ENCODE measurements around the gene SOX2. TPM values are rescaled to one million over a fixed set of nuclear protein-coding genes. Genes with fewer than 3 reads are reported as not detected.
A peak's percentile ranks its signal among the peaks of the same experiment; 100 is the strongest.

SOX2 gene
- total RNA-seq, 2 experiments from 2014 or later = not detected

DNA sequence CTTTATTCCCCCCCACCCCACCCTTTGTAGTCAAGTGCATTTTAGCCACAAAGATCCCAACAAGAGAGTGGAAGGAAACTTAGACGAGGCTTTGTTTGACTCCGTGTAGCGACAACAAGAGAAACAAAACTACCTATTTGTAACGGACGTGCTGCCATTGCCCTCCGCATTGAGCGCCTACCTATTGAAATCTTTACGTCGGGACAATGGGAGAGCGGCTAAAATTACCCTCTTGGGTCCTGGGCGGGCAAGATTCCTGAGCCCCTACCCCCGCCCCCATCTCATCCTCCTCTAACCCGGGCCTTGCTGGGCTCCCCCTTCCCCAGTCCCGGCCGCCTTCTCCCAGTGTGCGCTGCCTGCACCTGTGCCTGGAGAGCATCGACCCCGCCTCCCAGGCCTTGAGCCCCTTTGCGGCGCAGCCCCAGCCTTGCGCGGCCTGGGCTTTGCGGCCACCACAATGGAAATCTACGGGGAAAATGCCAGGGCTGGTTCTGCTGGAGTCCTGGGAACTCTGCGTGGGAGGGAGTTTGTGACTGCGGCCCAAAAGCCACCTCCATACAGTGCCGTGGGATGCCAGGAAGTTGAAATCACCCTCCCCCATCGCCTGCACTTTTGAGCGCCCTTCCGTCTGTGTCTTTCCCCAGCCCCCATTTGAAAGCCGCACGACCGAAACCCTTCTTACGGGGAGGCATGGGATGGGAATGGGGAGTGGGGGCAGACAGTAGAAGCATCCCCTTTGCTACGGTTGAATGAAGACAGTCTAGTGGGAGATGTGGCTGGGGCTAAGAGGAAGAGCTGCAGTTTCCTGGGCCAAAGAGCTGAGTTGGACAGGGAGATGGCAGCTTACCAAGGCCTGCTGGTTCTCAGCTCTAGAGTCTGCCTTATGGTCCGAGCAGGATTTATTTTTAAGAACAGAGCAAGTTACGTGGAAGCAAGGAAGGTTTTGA lies 1.1 kb upstream of the SOX2 start:
- H3K4me1 Mint-ChIP-seq (ENCODE audit: low read depth) = peaks cover 6% of the 10 kb centered on the region
- POLR2A ChIA-PET = no interaction called here
- CTCF ChIA-PET = interaction anchor here (0.9 kb wide), 1 partner anchor 972 kb away, joined by 3 read pairs; no protein-coding TSS in a partner anchor
- no peak overlapping the region for H3K27ac Mint-ChIP-seq
- H3K27me3 Mint-ChIP-seq (ENCODE audit: low read depth) = peaks cover 56% of the 10 kb centered on the region
- ATAC-seq (no peak), DNase-seq (no peak)
- no peak overlapping the region for H3K4me3 Mint-ChIP-seq
- no peaks in the 10 kb centered on the region for H3K9me3 Mint-ChIP-seq (ENCODE audit: insufficient read depth)
- H3K36me3 Mint-ChIP-seq (ENCODE audit: low read depth) = peaks cover 4% of the 10 kb centered on the region

DNA sequence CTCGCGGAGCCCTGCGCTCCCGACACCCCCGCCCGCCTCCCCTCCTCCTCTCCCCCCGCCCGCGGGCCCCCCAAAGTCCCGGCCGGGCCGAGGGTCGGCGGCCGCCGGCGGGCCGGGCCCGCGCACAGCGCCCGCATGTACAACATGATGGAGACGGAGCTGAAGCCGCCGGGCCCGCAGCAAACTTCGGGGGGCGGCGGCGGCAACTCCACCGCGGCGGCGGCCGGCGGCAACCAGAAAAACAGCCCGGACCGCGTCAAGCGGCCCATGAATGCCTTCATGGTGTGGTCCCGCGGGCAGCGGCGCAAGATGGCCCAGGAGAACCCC lies 464 bp downstream of the SOX2 start:
- CTCF ChIA-PET = interaction anchor here (2.7 kb wide), 1 partner anchor 12 kb away, joined by 20 read pairs; no protein-coding TSS in a partner anchor
- peak overlapping the region; percentile 46 for H3K27ac Mint-ChIP-seq
- POLR2A ChIA-PET = no interaction called here
- H3K4me3 Mint-ChIP-seq = no peak overlapping the region
- DNase-seq = no peak
- H3K9me3 Mint-ChIP-seq (ENCODE audit: insufficient read depth) = no peaks in the 10 kb centered on the region
- H3K4me1 Mint-ChIP-seq (ENCODE audit: low read depth) = peaks cover 6% of the 10 kb centered on the region
- peaks cover 56% of the 10 kb centered on the region for H3K27me3 Mint-ChIP-seq (ENCODE audit: low read depth)
- H3K36me3 Mint-ChIP-seq (ENCODE audit: low read depth) = peaks cover 4% of the 10 kb centered on the region
- ATAC-seq = no peak

DNA sequence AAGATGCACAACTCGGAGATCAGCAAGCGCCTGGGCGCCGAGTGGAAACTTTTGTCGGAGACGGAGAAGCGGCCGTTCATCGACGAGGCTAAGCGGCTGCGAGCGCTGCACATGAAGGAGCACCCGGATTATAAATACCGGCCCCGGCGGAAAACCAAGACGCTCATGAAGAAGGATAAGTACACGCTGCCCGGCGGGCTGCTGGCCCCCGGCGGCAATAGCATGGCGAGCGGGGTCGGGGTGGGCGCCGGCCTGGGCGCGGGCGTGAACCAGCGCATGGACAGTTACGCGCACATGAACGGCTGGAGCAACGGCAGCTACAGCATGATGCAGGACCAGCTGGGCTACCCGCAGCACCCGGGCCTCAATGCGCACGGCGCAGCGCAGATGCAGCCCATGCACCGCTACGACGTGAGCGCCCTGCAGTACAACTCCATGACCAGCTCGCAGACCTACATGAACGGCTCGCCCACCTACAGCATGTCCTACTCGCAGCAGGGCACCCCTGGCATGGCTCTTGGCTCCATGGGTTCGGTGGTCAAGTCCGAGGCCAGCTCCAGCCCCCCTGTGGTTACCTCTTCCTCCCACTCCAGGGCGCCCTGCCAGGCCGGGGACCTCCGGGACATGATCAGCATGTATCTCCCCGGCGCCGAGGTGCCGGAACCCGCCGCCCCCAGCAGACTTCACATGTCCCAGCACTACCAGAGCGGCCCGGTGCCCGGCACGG lies 991 bp downstream of the SOX2 start:
- DNase-seq = no peak
- H3K27me3 Mint-ChIP-seq (ENCODE audit: low read depth) = peaks cover 55% of the 10 kb centered on the region
- peak overlapping the region; percentile 53 for H3K27ac Mint-ChIP-seq
- peak; percentile 28 for ATAC-seq
- POLR2A ChIA-PET = interaction anchor here (1.0 kb wide), 1 partner anchor 11 kb away, joined by 4 read pairs; no protein-coding TSS in a partner anchor
- CTCF ChIA-PET = interaction anchor here (1.0 to 2.7 kb wide), 3 partner anchors 9 to 15 kb away, joined by 3 to 20 read pairs (median 3); no protein-coding TSS in a partner anchor
- H3K4me1 Mint-ChIP-seq (ENCODE audit: low read depth) = peaks cover 6% of the 10 kb centered on the region
- H3K9me3 Mint-ChIP-seq (ENCODE audit: insufficient read depth) = no peaks in the 10 kb centered on the region
- peaks cover 4% of the 10 kb centered on the region for H3K36me3 Mint-ChIP-seq (ENCODE audit: low read depth)
- no peak overlapping the region for H3K4me3 Mint-ChIP-seq

DNA sequence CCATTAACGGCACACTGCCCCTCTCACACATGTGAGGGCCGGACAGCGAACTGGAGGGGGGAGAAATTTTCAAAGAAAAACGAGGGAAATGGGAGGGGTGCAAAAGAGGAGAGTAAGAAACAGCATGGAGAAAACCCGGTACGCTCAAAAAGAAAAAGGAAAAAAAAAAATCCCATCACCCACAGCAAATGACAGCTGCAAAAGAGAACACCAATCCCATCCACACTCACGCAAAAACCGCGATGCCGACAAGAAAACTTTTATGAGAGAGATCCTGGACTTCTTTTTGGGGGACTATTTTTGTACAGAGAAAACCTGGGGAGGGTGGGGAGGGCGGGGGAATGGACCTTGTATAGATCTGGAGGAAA lies 1.5 kb downstream of the SOX2 start:
- Mint-ChIP-seq H3K36me3 (ENCODE audit: low read depth) (peaks cover 4% of the 10 kb centered on the region), H3K4me1 (ENCODE audit: low read depth) (peaks cover 6% of the 10 kb centered on the region), H3K9me3 (ENCODE audit: insufficient read depth) (no peaks in the 10 kb centered on the region), H3K27me3 (ENCODE audit: low read depth) (peaks cover 55% of the 10 kb centered on the region), H3K27ac (peak overlapping the region; percentile 53), H3K4me3 (peak overlapping the region; percentile 3)
- ChIA-PET POLR2A (interaction anchor here (1.0 kb wide), 1 partner anchor 11 kb away, joined by 4 read pairs; no protein-coding TSS in a partner anchor), CTCF (interaction anchor here (1.0 to 2.7 kb wide), 3 partner anchors 9 to 14 kb away, joined by 3 to 20 read pairs (median 3); no protein-coding TSS in a partner anchor)
- DNase-seq (no peak), ATAC-seq (no peak)

DNA sequence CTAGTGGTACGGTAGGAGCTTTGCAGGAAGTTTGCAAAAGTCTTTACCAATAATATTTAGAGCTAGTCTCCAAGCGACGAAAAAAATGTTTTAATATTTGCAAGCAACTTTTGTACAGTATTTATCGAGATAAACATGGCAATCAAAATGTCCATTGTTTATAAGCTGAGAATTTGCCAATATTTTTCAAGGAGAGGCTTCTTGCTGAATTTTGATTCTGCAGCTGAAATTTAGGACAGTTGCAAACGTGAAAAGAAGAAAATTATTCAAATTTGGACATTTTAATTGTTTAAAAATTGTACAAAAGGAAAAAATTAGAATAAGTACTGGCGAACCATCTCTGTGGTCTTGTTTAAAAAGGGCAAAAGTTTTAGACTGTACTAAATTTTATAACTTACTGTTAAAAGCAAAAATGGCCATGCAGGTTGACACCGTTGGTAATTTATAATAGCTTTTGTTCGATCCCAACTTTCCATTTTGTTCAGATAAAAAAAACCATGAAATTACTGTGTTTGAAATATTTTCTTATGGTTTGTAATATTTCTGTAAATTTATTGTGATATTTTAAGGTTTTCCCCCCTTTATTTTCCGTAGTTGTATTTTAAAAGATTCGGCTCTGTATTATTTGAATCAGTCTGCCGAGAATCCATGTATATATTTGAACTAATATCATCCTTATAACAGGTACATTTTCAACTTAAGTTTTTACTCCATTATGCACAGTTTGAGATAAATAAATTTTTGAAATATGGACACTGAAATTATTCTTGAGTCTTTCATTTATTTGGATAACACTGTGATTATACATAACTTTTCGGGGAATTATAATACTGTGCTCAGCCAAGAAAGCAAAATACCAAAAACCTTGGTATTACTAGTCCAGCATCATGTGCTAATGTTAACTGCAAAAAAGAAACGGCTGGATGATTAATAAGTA lies 2.2 kb downstream of the SOX2 start:
- H3K36me3 Mint-ChIP-seq (ENCODE audit: low read depth) = peaks cover 5% of the 10 kb centered on the region
- POLR2A ChIA-PET = no interaction called here
- CTCF ChIA-PET = interaction anchor here (1.0 to 2.7 kb wide), 3 partner anchors 8 to 14 kb away, joined by 3 to 20 read pairs (median 3); no protein-coding TSS in a partner anchor
- H3K27me3 Mint-ChIP-seq (ENCODE audit: low read depth) = peaks cover 56% of the 10 kb centered on the region
- ATAC-seq (no peak), DNase-seq (no peak)
- H3K9me3 Mint-ChIP-seq (ENCODE audit: insufficient read depth) = no peaks in the 10 kb centered on the region
- H3K4me1 Mint-ChIP-seq (ENCODE audit: low read depth) = peaks cover 6% of the 10 kb centered on the region
- no peak overlapping the region for H3K27ac Mint-ChIP-seq
- no peak overlapping the region for H3K4me3 Mint-ChIP-seq

DNA sequence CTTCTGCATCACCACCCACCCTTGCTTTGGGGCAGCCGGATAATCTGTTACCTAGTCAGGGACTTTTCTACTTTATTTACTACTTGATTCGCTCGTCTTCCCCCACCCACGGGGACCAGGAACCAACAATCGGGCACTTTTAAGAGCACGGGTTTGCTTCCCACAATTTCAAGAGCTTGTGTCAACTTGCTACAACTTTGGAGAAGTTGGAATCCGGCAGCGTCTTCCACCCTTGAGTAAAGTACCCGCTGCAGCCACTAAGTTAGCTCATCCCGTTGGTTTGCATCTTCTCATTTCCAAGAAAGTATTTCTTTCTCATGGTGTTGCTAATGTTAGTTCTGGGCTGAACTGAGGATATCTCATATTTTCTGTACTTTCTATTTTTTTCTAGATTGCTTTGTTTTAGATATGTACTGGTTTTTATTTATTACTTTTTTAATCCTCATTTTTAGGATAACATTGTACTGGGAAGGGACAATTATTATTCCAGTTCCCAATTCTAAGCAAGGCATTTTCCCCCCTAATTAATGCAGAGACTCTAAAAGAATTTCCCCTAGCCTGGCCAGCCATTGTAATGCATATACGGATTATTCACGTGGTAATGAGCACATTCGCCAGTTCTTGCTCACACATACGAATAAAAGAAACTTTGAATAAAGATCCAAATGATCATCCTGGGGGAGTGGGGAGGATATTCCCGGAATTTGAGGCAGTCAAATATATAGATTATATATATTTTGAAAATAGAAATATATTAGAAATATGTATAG lies 4.0 kb downstream of the SOX2 start:
- CTCF ChIA-PET = no interaction called here
- Mint-ChIP-seq H3K4me3 (no peak overlapping the region), H3K4me1 (ENCODE audit: low read depth) (no peaks in the 10 kb centered on the region), H3K27ac (no peak overlapping the region), H3K9me3 (ENCODE audit: insufficient read depth) (peaks cover 4% of the 10 kb centered on the region), H3K36me3 (ENCODE audit: low read depth) (peaks cover 5% of the 10 kb centered on the region), H3K27me3 (ENCODE audit: low read depth) (peaks cover 64% of the 10 kb centered on the region)
- DNase-seq (no peak), ATAC-seq (no peak)
- POLR2A ChIA-PET = no interaction called here

DNA sequence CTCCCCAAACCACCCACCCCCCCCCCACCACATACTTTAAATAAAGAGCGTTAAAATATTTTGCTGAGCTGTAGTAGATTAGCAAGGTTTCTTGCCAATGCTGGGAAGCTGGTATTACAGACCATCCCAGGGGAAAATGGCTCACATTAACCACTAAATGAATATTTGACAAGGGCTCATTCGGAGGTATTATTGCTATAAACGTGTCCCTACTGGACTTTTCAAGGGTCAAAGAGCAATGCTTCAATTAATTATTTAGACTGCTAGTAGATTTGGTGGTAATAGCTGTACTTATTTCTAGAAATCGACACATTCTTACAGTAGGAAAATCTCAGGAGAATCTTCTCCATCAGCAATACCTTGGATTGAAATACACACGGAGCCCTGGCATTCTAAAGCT lies 5.2 kb downstream of the SOX2 start:
- CTCF ChIA-PET = interaction anchor here (0.9 to 1.7 kb wide), 2 partner anchors 8 to 966 kb away, joined by 3 to 4 read pairs; no protein-coding TSS in a partner anchor
- Mint-ChIP-seq H3K36me3 (ENCODE audit: low read depth) (peaks cover 5% of the 10 kb centered on the region), H3K9me3 (ENCODE audit: insufficient read depth) (peaks cover 4% of the 10 kb centered on the region), H3K4me1 (ENCODE audit: low read depth) (no peaks in the 10 kb centered on the region), H3K4me3 (no peak overlapping the region), H3K27me3 (ENCODE audit: low read depth) (peaks cover 75% of the 10 kb centered on the region), H3K27ac (no peak overlapping the region)
- POLR2A ChIA-PET = no interaction called here
- ATAC-seq (no peak), DNase-seq (no peak)

DNA sequence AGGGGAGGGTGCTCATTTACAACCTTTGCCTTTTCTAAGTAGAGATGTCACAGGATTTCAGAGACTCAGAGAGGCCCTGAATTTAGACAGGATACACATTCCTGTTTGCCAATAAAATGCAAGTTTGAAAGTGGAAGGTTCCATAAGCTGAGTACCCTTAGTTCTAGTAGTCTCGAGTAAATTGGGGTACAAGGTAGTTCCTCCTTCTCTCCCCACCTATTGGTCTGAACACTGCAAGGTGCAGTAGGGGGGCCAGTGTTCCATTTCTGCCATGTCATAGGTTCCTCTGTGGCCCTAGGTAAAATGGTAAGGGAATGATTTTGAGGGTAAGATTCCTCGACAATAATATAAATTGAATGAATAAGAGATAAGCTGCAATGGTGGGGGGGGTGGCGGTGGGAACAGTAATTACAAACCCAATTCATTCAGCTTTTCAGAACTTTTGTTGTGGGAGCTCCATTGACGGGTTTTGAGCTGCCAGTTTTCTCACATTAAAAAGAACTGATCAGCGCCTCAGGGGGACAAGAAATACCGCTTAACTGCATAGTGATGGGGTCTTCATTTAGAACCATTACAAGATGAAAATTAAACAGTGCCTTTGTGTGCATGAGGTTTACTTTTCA lies 5.9 kb downstream of the SOX2 start:
- ChIA-PET POLR2A (no interaction called here), CTCF (interaction anchor here (0.9 to 1.9 kb wide), 4 partner anchors 9 to 965 kb away, joined by 3 to 5 read pairs (median 4); no protein-coding TSS in a partner anchor)
- Mint-ChIP-seq H3K27ac (no peak overlapping the region), H3K4me3 (no peak overlapping the region), H3K36me3 (ENCODE audit: low read depth) (peaks cover 5% of the 10 kb centered on the region), H3K27me3 (ENCODE audit: low read depth) (peaks cover 80% of the 10 kb centered on the region), H3K9me3 (ENCODE audit: insufficient read depth) (peaks cover 4% of the 10 kb centered on the region), H3K4me1 (ENCODE audit: low read depth) (no peaks in the 10 kb centered on the region)
- ATAC-seq (no peak), DNase-seq (no peak)

DNA sequence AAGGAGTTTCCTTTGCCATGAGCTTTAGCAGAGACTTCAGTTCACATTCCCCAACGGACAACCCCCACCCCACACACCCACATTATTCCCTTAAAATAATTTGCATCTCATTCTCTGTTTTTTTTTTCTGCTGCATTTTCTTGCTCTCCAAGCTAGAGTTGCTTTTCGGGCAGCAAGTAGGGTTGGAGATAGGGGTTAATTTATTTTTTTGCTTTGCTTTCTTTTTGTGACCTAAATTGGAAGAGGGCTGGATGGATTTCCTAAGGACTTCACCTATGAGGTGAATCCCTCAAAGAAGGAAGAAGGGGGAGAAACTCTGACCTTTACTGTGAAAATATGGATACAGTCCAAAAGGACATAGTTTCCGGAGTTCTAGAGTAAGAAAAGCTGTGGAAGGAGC lies 6.6 kb downstream of the SOX2 start:
- H3K36me3 Mint-ChIP-seq (ENCODE audit: low read depth) = peaks cover 3% of the 10 kb centered on the region
- no peak for DNase-seq
- no peaks in the 10 kb centered on the region for H3K4me1 Mint-ChIP-seq (ENCODE audit: low read depth)
- ChIA-PET POLR2A (no interaction called here), CTCF (interaction anchor here (1.3 to 1.9 kb wide), 2 partner anchors 16 to 18 kb away, joined by 5 read pairs; no protein-coding TSS in a partner anchor)
- no peak for ATAC-seq
- peaks cover 80% of the 10 kb centered on the region for H3K27me3 Mint-ChIP-seq (ENCODE audit: low read depth)
- H3K9me3 Mint-ChIP-seq (ENCODE audit: insufficient read depth) = peaks cover 6% of the 10 kb centered on the region
- H3K27ac Mint-ChIP-seq = no peak overlapping the region
- no peak overlapping the region for H3K4me3 Mint-ChIP-seq

Data from activated CD8-positive, alpha-beta T cell treated with anti-CD3 and anti-CD28 coated beads, Interleukin-2, amount 10 ng/mL, durations not matched to agents 7 days and 5 days (primary cell).